ENCODE results near the gene GALNT8. TPM values are rescaled to one million over a fixed set of nuclear protein-coding genes. Genes with fewer than 3 reads are reported as not detected.

GALNT8 gene
- total and polyA plus RNA-seq, 2 experiments from 2014 or later: 3.8 to 7.7 TPM

DNA sequence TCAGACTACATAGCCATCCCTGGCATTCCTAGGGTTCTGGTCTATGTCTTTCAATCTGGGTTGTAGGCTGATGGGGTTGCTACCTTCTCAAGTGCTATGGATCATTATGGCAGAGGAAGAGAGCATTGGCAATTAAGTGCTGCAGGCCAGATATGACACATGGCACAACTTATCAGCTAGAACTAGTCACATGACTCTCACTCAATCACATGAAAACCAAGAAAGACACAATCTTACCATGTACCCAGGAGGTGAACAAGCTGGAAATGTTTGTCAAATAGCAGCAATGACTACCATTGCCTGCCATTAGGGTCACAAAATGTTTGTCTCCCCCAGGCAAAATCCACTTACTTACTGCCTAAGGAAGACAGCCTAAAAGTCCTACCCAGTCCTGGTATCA is 80.4 kb downstream of the GALNT8 start:
- Histone ChIP-seq H2AFZ (no peak overlapping the region), H3K79me2 (replicated peaks; ENCODE audit: insufficient read depth) (no peaks in the 10 kb centered on the region), H3K4me3 (no peak overlapping the region), H3K27ac (ENCODE audit: low read depth) (no peak overlapping the region), H3K27me3 (ENCODE audit: insufficient read depth) (no peaks in the 10 kb centered on the region), H3K4me1 (ENCODE audit: insufficient read depth) (no peaks in the 10 kb centered on the region), H3K4me2 (no peak overlapping the region), H3K36me3 (ENCODE audit: insufficient read depth) (no peaks in the 10 kb centered on the region), H3F3A (replicated peaks; ENCODE audit: low read depth) (no peaks in the 10 kb centered on the region), H3K9me2 (ENCODE audit: insufficient read depth) (no peaks in the 10 kb centered on the region), H4K20me1 (replicated peaks; ENCODE audit: insufficient read depth) (no peaks in the 10 kb centered on the region; the same call in 1 of the 2 replicates)
- Mint-ChIP-seq H3K27ac (no peak overlapping the region), H3K36me3 (ENCODE audit: low read depth) (no peaks in the 10 kb centered on the region; the same call in 2 of the 3 replicates), H3K9me3 (no peaks in the 10 kb centered on the region), H3K27me3 (ENCODE audit: insufficient read depth, low read depth, poor library complexity) (peaks cover 2% of the 10 kb centered on the region), H3K4me3 (no peak overlapping the region), H3K4me1 (no peaks in the 10 kb centered on the region)
- no peak for TF ChIP-seq NANOG (IDR thresholded peaks at IDR 0.05; ENCODE audit: borderline replicate concordance)
- no peak for TF ChIP-seq ZNF331 (CRISPR knock-in tag; IDR thresholded peaks at IDR 0.05; ENCODE audit: low read depth)
- no peak for TF ChIP-seq CREB1 (CRISPR knock-in tag; IDR thresholded peaks at IDR 0.05; ENCODE audit: low read depth)
- no peak for TF ChIP-seq JUNB (IDR thresholded peaks at IDR 0.05; ENCODE audit: unreplicated experiment)
- no peak for TF ChIP-seq EZH2phosphoT487 (IDR thresholded peaks at IDR 0.05; ENCODE audit: unreplicated experiment)
- TF ChIP-seq, protein P1, sequence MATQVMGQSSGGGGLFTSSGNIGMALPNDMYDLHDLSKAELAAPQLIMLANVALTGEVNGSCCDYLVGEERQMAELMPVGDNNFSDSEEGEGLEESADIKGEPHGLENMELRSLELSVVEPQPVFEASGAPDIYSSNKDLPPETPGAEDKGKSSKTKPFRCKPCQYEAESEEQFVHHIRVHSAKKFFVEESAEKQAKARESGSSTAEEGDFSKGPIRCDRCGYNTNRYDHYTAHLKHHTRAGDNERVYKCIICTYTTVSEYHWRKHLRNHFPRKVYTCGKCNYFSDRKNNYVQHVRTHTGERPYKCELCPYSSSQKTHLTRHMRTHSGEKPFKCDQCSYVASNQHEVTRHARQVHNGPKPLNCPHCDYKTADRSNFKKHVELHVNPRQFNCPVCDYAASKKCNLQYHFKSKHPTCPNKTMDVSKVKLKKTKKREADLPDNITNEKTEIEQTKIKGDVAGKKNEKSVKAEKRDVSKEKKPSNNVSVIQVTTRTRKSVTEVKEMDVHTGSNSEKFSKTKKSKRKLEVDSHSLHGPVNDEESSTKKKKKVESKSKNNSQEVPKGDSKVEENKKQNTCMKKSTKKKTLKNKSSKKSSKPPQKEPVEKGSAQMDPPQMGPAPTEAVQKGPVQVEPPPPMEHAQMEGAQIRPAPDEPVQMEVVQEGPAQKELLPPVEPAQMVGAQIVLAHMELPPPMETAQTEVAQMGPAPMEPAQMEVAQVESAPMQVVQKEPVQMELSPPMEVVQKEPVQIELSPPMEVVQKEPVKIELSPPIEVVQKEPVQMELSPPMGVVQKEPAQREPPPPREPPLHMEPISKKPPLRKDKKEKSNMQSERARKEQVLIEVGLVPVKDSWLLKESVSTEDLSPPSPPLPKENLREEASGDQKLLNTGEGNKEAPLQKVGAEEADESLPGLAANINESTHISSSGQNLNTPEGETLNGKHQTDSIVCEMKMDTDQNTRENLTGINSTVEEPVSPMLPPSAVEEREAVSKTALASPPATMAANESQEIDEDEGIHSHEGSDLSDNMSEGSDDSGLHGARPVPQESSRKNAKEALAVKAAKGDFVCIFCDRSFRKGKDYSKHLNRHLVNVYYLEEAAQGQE (IDR thresholded peaks at IDR 0.05; ENCODE audit: unreplicated experiment): no peak
- no peak for TF ChIP-seq POLR2AphosphoS5 (IDR thresholded peaks at IDR 0.05; ENCODE audit: low read depth)
- TF ChIP-seq STAT1 (IDR thresholded peaks at IDR 0.05; ENCODE audit: unreplicated experiment): no peak
- ATAC-seq: no peak
- no peak for DNase-seq (ENCODE audit: low spot score)

DNA sequence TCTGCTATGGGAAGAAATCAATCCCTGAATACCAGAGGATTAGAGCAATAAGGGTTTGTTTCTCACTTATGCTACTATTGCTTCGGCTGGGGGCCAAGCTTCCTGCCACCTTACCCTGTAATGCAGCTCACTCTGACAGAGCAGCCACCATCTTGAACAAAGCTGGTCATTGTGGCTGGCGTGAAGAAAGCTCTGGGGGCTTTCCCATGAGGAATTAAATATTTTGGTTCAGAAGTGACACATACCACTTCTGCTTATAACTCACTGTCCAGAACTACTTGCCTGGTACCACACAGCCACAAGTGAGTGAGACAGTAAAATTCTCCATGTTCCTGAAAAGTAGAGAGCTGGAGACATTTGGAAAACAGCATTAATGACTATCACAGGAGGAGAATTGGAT is 82.6 kb downstream of the GALNT8 start:
- no peak overlapping the region for H3K27ac ChIP-seq (ENCODE audit: low read depth)
- Mint-ChIP-seq H3K9me3 (no peaks in the 10 kb centered on the region), H3K27me3 (ENCODE audit: insufficient read depth, low read depth, poor library complexity) (peaks cover 6% of the 10 kb centered on the region), H3K4me1 (no peaks in the 10 kb centered on the region), H3K36me3 (ENCODE audit: low read depth) (no peaks in the 10 kb centered on the region; the same call in 2 of the 3 replicates), H3K27ac (no peak overlapping the region), H3K4me3 (no peak overlapping the region)
- H3K4me2 ChIP-seq: no peak overlapping the region
- H3F3A ChIP-seq (replicated peaks; ENCODE audit: low read depth): no peaks in the 10 kb centered on the region
- H2AFZ ChIP-seq: no peak overlapping the region
- H3K36me3 ChIP-seq (ENCODE audit: insufficient read depth): no peaks in the 10 kb centered on the region
- H3K4me1 ChIP-seq (ENCODE audit: insufficient read depth): no peaks in the 10 kb centered on the region
- no peaks in the 10 kb centered on the region for H3K9me2 ChIP-seq (ENCODE audit: insufficient read depth)
- ATAC-seq: no peak
- H3K79me2 ChIP-seq (replicated peaks; ENCODE audit: insufficient read depth): no peaks in the 10 kb centered on the region
- peaks cover 20% of the 10 kb centered on the region for H3K27me3 ChIP-seq (ENCODE audit: insufficient read depth)
- H3K4me3 ChIP-seq: no peak overlapping the region
- H4K20me1 ChIP-seq (replicated peaks; ENCODE audit: insufficient read depth): no peaks in the 10 kb centered on the region; the same call in 1 of the 2 replicates
- DNase-seq (ENCODE audit: low spot score): no peak
- TF ChIP-seq ZNF114 (CRISPR knock-in tag; IDR thresholded peaks at IDR 0.05) (no peak), NANOG (IDR thresholded peaks at IDR 0.05; ENCODE audit: borderline replicate concordance) (no peak)
